Stimulated activated CD8-positive, alpha-beta memory T cell treated with anti-CD3 and anti-CD28 coated beads, Interleukin-15, amount 100 ng/mL, for 24 hours (primary cell): ENCODE results near the gene OR10R2.
"Not testable (repeated sequence)": the region's sequence is repeated elsewhere in the genome, so short reads cannot be mapped to it uniquely, and the experiment has no call there.

Source experiments
- DNase-seq: peaks from one replicate; pipeline ENCODE4 v3.0.0-alpha.2; 2020; ENCODE audit warnings: low read depth

OR10R2 gene, protein sequence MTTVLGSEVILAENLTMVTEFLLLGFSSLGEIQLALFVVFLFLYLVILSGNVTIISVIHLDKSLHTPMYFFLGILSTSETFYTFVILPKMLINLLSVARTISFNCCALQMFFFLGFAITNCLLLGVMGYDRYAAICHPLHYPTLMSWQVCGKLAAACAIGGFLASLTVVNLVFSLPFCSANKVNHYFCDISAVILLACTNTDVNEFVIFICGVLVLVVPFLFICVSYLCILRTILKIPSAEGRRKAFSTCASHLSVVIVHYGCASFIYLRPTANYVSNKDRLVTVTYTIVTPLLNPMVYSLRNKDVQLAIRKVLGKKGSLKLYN

DNA sequence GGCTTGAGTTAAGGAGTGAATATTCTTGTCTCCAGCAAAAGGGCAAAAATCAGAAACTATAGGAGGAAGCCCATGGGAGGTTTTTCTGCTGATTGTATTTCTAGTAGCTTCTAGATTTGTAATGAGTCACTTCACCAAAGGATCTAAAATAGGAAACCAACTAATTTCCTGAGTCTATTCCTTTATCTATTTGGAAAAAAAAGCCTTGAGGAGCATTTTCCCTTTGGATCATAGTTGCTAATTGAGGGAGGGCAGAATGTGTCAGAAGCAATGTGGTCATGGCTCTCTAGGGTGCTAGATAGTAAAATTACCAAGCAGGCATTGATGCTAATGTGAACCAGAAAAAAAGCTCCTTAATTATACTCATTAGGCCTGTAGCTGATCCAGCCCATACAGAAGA lies at the start of gene OR10R2:
Gene OR10R2 (plus strand): TSS at position 301 of the 400 bp plus-strand sequence. CDS start 106 bp downstream, outside the sequence.
- DNase-seq: no peak

DNA sequence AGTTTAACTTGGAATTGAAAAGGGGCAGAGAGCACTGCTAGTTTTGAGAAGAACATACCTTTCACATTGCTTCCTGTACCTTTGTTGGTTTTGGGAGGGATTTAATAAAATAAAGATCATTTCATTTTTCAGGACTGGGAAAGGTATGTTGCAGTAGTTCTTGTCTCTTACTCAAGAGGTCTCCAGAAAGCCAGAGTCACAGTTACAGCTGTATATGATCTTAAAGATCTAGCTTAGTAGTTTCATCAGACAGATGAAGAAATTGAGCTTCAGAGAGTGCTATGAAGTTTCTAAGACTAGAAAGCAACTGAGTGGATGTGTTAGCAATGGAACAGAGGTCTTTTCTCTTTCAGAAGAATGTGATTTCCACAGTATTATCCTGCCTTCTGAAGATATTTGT lies 47.0 kb upstream of the OR10R2 start:
- no peak for DNase-seq

DNA sequence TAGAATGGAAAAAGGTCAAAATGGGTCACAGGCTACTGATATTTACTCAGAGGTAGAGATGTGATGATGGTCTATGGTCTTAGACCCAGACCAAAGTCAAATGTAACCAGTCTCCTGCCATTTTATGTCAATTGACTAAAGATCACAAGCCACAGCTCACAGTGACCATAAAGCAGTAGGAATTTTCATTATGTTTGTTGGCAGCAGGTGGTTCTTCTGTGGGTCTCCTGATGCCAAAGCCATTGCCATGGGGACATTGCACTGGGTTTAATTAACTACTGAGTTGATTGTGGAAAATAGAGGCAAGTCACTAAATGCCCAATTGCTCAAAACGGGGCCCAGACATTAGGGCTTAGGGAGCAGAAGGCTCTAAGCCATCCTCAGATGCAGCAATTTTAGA lies 45.9 kb upstream of the OR10R2 start, which contains the start of gene OR10K2:
Gene OR10K2 (minus strand): TSS at position 101 of the 400 bp plus-strand sequence. CDS start 5,371 bp downstream, outside the sequence.
- no peak for DNase-seq

DNA sequence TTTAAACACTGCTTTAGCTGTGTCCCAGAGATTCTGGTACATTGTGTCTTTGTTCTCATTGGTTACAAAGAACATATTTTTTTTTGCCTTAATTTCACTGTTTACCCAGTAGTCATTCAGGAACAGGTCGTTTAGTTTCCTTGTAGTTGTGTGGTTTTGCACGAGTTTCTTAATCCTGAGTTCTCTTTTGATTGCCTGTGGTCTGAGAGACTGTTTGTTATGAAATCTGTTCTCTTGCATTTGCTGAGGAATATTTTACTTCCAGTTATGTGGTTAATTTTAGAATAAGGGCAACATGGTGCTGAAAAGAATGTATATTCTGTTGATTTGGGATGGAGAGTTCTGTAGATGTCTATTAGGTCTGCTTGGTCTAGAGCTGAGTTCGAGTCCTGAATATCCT lies 41.9 kb upstream of the OR10R2 start:
- not testable (repeated sequence) for DNase-seq

DNA sequence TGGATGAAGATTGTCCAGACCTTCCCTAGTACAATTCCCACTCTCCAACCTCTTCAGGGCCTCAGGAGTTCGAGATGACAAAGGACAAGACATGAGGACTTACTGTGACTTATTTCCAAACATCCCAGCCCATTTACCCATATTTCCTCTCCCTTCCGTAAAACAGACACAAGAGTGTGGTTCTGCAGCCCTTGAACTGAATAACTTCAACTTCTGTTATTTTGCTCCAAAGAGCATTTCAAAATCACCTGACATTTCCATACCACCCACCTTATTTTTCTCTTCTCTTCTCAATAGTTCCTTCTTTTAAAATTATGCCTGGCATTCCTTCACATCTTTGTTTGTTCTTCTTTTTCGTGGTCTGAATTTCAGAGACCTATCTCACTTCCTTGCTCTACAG lies 37.3 kb upstream of the OR10R2 start:
- DNase-seq: no peak

DNA sequence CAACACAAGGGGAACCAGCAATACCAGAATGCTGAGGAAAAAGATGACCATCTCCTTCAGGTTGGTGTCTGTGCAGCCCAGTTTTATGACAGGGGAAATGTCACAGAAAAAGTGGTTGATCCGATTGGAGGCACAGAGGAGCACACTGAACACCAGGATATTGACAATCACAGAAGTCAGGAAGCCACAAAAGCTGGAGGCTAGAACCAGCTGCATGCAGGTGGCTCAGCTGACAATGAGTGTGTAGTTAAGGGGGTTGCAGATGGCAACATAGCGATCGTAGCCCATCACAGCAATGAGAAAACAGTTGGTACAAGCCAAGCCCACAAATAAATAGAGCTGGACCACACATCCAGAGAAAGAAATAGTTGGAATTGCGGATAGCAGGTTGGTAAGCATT lies 26.6 kb upstream of the OR10R2 start:
- no peak for DNase-seq

DNA sequence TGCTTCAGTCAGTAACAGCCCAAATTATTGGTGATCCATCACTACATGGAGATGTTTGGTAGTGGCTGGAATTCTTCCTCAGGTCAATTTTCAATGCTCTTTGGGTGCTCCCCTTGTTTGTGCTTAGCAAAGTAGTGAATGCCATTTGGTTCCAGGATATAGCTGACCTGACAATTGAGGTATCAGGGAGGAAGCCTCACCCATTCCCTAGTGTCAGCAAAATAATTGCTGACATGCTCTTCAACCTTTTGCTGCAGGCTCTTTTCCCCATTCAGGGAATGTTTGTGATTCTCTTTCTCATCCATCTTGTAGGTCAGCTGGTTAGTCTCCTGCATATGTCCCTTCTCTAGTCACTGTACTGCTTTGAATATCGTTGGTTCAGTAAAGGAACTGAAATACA lies 17.5 kb upstream of the OR10R2 start:
- DNase-seq: no peak

DNA sequence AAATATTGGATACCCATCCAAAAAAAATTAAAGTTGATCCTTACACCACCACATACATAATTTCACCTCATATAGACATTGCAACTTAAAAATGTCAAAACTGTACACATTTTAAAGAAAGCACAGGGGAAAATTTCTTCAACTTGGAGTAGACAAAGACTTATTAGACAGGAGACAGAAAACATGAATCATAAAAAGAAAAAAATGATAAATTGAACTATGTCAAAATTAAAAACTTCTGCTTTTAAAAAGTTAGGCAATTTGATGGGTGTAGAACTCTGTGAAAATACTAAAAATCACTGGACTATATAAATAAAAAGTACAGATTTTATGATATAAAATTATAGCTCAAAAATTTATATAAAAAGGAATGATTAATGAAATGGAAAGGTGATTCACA lies 14.8 kb upstream of the OR10R2 start:
- DNase-seq: no peak

DNA sequence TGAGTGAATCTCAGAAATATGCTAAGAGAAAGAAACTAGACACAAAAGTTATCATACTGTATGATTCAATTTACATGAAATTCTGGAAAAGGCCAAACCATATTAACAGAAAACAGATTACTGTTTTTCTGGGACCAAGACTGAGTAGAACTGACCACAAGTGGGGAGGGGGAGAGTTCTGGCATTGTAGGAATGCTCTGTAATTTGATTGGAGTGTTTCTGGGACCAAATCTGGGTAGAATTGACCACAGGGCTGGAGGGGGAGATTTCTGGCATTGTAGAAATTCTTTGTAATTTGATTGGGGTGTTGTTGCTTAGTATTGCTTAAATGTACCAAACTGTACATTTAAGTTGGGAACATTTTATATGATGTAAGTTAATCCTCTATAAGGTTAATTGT lies 13.8 kb upstream of the OR10R2 start:
- no peak for DNase-seq

DNA sequence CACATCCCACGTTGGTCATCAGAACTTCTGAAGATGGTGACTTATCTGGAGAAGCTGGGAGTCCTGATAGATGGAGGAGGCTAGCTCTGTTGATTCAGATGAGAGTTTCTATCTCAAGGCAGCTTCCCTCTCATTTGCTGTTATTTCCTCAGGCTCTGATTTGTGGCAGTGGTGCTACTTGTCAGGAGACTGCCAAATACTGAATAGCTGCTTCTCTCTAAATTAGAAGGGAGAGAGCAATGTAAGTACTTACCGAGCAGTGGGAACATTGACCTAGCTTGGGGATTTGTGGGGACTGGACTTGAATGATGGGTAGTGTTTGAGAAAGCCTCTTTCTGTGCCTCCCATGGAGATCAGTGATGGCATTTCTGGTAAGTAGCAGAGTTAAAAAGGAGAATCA lies 10.5 kb upstream of the OR10R2 start, which contains the start of gene OR10K1:
Gene OR10K1 (plus strand): TSS at position 301 of the 400 bp plus-strand sequence. CDS start 3,728 bp downstream, outside the sequence.
- DNase-seq: no peak

DNA sequence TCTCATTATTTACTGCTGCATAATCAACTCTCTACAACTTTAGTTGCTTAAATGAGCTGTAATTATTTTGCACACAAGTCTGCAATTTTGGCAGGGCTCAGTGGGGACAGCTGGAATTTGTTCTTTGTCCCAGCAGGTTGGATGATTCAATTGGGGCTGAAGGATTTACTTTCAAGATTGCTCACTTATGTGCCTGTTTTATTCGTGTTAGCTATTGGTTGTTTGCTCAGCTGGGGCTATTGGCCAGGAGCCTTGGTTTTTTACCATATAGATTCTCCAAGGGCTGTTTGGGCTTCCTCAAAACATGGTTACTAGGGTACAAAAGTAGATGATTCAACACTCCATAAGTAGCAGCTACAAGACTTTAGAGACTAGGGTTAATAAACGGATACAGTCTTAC lies 13.4 kb downstream of the OR10R2 start:
- no peak for DNase-seq

DNA sequence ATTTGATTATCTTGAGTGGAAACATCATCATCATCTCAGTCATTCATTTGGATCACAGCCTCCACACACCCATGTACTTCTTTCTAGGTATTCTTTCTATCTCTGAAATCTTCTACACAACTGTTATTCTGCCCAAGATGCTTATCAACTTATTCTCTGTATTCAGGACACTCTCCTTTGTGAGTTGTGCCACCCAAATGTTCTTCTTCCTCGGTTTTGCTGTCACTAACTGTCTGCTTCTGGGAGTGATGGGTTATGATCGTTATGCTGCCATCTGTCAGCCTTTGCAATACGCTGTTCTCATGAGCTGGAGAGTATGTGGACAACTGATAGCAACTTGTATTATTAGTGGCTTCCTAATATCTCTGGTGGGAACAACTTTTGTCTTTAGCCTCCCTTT lies 19.3 kb downstream of the OR10R2 start:
- DNase-seq: no peak

DNA sequence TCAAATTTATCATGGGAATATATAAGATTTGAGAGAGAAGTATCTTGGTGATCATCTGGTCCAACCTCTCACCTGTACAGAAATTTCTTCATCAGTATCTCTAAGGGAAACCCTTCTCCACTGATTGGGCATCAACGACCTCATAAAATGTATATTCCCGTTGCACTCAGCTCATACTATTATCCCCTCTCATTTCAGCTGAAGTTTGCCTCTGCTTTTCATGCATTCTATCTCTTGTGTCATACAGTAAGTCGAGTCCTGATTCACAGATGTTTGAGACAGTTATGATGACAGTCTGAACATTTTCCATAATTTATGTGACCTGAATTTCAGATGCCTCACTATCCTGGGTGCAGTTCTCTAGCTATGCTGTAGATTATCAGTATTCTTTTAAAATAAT lies 21.0 kb downstream of the OR10R2 start:
- DNase-seq: no peak

DNA sequence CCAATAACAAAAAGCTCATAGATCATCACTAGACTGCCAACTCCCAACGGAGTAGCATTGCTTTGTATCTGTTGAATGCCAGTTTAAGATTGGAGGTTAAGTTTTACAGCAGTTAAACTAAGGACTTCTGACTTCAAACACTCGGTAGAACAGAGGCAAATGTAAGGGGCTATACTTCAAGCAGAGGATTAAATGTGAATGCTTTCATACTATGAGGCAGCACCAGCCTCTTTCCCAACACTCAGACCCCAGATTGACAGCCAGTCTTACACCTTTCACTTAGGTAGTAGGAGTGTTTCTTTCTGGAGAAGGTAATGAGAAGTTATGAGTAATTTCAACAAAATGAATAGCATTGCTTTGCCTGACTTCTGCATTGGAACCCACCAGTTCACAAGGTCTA lies 22.8 kb downstream of the OR10R2 start:
- no peak for DNase-seq

DNA sequence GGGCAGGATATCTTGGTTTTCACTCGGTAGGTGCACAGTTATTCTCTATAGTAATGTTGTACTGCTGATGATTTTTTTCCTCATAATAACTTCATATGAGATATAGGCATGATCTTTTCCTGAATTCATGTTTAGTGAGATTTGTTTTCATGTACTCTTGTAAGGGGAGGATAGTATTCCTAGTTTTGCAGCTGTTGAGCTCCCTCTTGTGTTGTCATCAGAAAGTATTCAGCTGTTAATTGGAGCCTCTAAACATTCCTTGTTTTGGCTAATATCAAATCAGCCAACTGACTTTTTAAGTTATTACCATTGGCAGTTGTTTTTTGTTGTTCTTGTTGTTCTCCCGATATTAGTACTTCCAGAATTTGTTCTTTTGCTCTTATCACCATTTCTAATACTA lies 24.4 kb downstream of the OR10R2 start:
- no peak for DNase-seq

DNA sequence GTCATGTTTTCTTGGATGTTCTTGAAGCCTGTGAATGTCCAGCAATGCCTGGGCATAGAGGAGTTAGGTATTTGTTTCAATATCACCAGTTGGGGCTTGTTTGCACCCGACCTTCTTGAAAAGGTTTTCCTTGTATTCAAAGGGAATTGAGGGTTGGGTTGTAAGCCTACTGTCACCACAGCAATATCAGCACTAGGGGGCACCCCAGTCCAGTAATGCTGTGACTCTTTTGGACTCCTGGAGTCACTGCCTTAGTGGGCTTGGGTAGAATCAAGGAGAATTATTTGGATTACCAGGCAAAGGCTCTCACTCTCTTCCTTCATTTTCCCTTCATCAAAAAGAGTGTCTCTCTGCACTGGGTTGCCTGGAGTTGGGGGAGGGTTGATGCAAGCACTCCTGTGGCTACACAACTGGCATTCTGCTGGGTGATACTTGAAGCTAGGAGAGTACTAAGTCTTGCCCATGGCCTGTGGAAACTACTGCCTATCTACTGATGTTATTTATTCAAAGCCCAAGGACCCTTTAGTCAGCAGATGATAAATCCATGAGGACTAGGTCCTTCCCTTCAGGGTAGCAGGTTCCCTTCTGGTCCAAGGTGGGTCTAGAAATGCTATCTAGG lies 34.5 kb downstream of the OR10R2 start:
- DNase-seq: no peak

DNA sequence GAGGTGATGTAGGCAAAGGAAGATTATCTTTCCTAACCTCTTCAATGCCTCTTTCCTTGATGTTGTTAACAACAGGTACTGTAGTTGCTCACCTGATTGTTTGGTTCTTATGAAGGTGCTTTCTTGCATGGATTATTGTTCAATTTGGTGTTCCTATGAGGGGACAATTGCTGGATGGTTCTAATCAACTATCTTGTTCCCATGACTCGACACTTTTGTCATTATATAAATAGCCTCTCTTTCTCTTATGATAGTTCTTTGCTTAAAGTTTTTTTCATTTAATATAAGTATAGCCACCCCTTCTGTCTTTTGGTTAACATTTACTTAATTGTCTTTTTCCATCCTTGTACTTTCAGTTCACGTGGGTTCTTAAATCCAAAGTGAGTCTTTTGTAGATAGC lies 35.5 kb downstream of the OR10R2 start:
- no peak for DNase-seq

DNA sequence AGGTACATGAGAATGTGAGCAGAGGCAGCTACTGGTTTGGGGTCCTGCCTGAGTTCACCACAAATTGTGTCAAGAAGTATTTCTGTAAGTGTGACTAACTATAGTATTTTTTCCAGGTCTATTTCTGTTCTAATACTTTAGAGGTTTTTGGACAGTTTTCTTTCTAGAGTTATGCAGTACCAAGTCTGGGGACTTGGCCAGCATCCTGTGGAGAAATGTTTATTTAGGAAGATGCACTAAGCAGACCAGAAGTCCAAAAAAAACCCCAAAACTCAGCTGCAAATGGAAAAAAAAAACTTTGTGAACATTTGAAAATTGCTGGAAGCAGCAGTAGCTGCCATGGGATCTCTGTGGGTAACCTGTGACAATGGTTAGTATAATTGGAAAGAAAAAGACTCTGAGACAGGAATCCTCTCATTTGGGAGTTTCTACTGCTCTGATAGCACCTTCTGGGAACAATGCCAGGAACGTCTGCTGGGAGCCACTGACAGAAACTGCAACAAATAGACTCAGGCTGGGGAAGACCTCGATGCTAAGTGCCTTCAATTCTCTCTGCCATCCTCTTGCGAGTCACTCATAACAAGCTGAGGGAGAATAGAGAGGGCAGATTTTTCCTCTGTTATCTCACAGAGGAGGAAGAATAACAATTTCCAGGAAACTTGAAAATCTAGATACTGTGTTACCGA lies 37.6 kb downstream of the OR10R2 start:
- no peak for DNase-seq

DNA sequence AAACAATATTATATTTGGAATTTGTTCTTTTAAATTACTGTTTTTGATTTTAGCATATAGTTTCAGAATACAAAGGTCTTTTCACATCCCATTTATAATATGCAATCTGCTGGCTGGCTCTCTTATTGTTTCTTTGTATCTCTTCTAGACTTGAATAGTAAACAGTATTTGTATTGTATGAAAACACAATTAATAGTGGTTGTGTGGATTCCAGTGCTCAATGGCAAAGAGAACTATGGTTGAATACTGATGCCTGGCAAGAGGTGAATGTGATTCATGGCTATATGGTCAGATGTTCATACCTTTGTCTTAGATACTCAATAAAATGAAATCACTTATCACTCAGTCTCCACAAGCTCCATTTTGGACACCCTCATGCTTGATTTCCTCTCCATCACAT lies 44.9 kb downstream of the OR10R2 start:
- no peak for DNase-seq

DNA sequence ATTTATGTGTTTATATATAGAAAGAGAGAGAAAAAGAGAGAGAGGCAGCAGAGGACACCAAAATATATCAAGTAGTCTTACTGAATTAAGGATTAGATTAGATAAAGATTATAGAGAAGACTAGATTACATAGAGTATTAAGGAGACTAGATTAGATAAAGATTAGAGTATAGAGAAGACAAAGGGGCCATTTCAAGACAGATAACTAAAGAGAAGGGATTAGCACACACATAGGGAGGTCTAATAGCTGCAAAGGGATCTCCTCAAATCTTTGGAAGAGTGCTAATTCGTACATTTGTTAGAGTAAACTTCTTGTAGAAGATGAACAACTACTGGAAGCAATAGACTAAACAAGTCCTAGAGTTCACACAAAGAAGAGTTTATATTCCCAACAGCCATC lies 48.0 kb downstream of the OR10R2 start:
- no peak for DNase-seq

DNA sequence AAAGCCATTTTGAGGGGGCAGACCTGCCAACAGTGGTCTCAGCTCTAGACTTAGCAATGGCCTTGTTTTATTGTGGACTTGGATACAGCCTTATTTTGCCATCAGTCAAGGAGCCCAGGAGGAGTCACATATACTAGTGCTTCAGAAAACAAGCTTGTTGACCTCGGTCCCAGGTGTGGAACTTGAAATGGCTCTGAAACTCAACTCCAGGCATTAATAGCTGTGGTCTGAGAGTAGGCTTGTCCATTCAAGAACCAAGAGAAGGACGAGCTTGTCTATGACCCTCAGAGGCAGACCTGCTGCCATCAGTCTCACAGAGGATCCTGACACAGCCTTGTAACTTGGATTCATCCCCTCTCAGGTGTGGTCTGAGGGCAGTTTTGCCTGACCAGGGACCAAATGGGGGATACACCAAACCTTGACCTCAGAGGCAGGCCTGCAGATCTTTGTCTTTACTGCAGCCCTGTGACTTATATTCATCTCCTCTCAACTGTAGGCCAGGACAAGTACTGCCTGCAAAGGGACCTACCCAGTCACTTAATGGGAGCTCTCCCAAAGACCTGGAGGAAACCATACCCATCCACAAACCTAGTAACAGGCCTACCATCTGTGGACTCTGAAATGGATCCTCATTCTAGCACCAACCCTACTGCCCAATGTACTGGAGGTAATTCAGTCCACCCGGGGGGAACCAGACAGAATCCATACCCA lies 49.1 kb downstream of the OR10R2 start:
- DNase-seq: no peak

DNA sequence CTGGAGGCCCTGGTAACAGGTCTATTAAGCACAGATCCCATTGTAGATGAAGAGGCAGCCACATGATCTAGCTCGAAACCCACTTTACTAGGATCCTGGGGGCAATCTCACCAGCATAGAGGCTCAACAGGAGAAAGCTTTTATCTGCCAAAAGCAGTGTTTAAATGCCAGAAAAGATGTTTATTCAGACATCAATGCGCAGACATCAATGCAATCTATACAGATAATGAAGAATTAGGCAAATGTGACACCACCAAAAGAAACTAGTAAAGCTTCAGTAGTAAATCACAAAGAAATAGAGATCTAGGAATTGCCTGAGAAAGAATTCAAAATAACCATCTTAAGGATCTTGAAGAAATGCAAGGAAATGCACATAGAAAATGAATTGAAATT lies 49.6 kb downstream of the OR10R2 start:
- DNase-seq: no peak
